GM18505 (cell line): ENCODE results near the gene PI4K2B.
"Not testable (repeated sequence)": the region's sequence is repeated elsewhere in the genome, so short reads cannot be mapped to it uniquely, and the experiment has no call there.

Experiments
- ATAC-seq: cut with Tn5 transposase; IDR thresholded peaks from one replicate; pipeline ENCODE4 v1.9.1; 2021; ENCODE audit not compliant: unreplicated experiment
- POLR2A ChIP-seq: IDR thresholded peaks from 4 replicates; pipeline ENCODE4 v1.6.1; 2011; ENCODE audit warnings: borderline replicate concordance; ENCODE audit not compliant: insufficient read depth, insufficient read length; ENCODE audit errors: extremely low read depth

The PI4K2B gene

GRCh38 chr4:25303578-25303977 is 69.7 kb downstream of the PI4K2B start:
- ATAC-seq = no peak
- no peak for TF ChIP-seq POLR2A

GRCh38 chr4:25306518-25307057 is 72.8 kb downstream of the PI4K2B start:
- TF ChIP-seq POLR2A = no peak
- no peak for ATAC-seq

DNA sequence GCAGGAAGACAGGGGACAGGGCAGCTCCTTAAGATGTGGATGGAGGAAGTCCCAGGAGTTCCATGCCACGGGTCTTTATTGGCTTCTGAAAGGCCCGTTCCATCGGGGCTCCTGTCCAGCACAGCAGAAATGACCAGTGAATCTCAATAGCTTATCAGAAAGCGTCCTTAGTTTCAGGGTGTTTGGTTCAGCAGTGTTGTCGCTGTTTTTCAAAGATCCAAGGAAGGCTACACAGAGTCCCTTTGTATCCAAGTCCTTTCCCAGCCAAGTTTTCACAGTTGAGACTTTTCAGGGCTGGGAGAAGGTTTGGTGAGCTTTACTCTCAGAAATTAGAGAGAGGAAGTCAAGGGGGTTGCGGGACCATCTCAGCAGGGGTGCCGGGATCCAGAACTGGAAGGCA is 73.8 kb downstream of the PI4K2B start:
- TF ChIP-seq POLR2A = no peak
- ATAC-seq = no peak

DNA sequence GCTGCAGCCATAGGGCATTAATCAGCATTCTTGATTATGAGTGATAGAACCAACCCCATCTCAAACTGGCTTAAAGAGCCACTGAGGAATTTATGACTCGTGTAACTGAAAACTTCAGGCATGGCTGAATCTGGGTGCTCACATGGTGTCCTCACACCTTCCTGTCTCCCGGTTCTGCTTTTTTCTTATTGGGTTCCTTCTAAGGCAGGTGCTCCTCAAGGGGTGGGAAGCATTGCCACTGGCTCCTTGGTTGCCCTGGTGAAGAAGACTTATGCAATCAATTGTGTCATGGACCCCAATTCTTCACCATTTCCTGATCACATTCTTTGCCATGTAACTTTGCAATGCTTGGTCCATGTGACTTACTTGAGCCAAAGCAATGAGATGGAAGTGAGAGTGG is 74.5 kb downstream of the PI4K2B start:
- no peak for TF ChIP-seq POLR2A
- ATAC-seq = no peak

DNA sequence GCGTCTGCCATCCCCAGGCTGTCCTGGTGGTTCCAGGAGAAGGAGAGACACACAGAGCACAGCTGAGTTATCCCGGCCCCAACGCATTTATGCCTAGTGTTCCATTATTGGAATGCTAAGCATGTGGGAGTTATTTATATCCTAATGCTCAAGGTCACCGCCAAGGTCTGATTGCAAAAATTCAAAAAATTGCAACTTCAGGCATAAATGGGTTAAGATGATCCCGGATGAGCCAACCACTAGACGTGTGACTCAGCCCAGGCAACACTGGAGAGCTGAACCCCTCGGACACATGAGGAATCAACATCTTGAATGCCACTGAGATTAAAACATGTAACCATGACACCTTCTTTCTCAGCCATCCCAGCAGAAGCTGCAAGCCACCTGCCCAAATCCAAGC is 74.9 kb downstream of the PI4K2B start:
- TF ChIP-seq POLR2A = no peak
- no peak for ATAC-seq

DNA sequence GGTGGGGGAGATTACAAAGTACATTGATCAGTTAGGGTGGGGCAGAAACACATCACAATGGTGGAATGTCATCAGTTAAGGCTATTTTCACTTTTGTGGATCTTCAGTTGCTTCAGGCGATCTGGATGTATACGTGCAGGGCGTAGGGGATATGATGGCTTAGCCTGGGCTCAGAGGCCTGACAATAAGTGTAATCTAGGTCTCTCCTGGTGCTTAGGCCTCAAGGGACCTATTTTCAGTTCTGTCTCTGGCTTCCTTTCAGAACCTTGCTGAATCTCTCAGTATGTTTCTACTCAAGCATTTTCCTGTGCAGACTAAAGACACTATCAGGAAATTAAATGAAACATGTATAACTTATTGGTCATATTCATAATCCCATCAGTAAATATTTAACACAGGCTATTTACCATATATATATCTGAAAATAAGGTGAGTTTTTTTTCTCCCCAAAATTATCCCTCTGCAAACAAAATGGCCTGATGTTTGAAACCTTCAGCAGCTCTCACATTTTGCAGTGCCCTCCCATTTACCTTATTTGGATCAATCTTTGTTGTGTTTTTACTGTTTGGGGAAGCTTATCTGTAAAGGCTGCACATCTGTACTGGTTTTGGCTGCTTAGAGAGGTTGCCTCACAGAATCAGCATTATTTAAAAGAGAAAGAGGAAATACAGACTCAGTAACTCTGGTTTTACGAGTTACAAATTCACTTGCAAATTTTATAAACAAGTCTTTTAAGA is 76.4 kb downstream of the PI4K2B start:
- ATAC-seq = peak; percentile 55
- TF ChIP-seq POLR2A = no peak

GRCh38 chr4:25310803-25311166 is 77.0 kb downstream of the PI4K2B start:
- no peak for TF ChIP-seq POLR2A
- no peak for ATAC-seq

GRCh38 chr4:25312496-25313200 is 78.8 kb downstream of the PI4K2B start, which contains the start of gene ZCCHC4:
TSS of gene ZCCHC4 (plus strand) at chr4:25312774. CDS start at chr4:25312810, 36 bp downstream.
- peak; percentile 88 for ATAC-seq
- peak; percentile 82 for TF ChIP-seq POLR2A

GRCh38 chr4:25313201-25313895 is 79.5 kb downstream of the PI4K2B start:
- ATAC-seq = no peak
- no peak for TF ChIP-seq POLR2A

DNA sequence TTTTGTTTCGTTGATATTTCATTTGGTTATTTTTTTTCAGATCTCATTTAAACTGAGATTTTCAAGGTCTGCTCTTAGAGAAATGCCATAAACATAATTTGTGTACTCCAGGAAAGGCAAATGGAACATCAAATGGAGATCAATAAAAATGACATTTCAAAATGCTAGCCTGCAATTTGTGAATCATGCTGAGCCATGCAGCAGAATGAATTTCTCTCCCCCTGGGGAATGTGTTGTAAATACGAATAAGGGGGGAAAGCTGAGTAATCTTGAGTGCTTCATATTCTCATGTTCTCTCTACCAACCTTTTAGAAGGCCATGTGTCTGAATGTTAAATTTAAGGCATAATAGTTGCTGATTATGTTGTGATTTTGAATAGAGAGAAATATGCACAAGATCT is 86.5 kb downstream of the PI4K2B start:
- TF ChIP-seq POLR2A = no peak
- ATAC-seq = no peak

GRCh38 chr4:25320773-25321172 is 86.9 kb downstream of the PI4K2B start:
- TF ChIP-seq POLR2A = no peak
- ATAC-seq = no peak

- no peak for TF ChIP-seq POLR2A
- ATAC-seq = no peak
These were observed 87.9 kb downstream of the PI4K2B start for GRCh38 chr4:25321703-25322102.

DNA sequence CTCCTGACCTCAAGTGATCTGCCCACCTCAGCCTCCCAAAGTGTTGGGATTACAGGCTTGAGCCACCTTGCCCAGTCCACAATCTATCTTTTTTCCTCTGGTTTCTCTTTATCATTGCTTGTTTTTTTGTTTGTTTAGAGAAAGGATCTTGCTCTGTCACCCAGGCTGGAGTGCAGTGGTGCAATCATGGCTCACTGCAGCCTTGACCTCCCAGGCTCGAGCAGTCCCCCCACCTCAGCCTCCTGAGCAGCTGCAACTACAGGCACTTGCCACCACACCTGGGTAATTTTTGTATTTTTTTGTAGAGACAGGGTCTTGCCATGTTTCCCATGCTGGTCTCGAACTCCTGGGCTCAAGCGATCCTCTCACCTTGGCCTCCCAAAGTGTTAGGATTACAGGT is 94.6 kb downstream of the PI4K2B start:
- not testable (repeated sequence) for ATAC-seq
